Choroid plexus epithelial cell (primary cell): ENCODE results near the gene INPP5A.
"Not testable (repeated sequence)": the region's sequence is repeated elsewhere in the genome, so short reads cannot be mapped to it uniquely, and the experiment has no call there.

ENCODE experiments used
- DNase-seq: peaks from one replicate; pipeline ENCODE4 v3.0.0-alpha.2; 2010; ENCODE audit warnings: low read depth
- H3K4me3 ChIP-seq: 2 replicates; pipeline ENCODE4 v1.5.1; 2011; ENCODE audit warnings: low read depth, mild to moderate bottlenecking, control low read depth, low read length, moderate library complexity
- CTCF ChIP-seq: conservative IDR thresholded peaks from 2 replicates; pipeline ENCODE4 v1.5.1; 2011; ENCODE audit warnings: low read depth, mild to moderate bottlenecking, control low read depth, inconsistent platforms, low read length, moderate library complexity

The INPP5A gene

GRCh38 chr10:132739225-132739613, 201.6 kb downstream of the INPP5A start:
- H3K4me3 ChIP-seq, result no peak overlapping the region
- TF ChIP-seq CTCF, result no peak
- no peak for DNase-seq

- no peak overlapping the region for H3K4me3 ChIP-seq
- DNase-seq, result no peak
- TF ChIP-seq CTCF, result no peak
These were observed 203.0 kb downstream of the INPP5A start for GRCh38 chr10:132740588-132740987.

GRCh38 chr10:132742167-132742836, 204.7 kb downstream of the INPP5A start:
- no peak for DNase-seq
- TF ChIP-seq CTCF, result no peak
- H3K4me3 ChIP-seq, result no peak overlapping the region

GRCh38 chr10:132742837-132743194, 205.2 kb downstream of the INPP5A start:
- peak; percentile 12 for DNase-seq
- TF ChIP-seq CTCF, result no peak
- H3K4me3 ChIP-seq, result no peak overlapping the region

GRCh38 chr10:132743196-132743924, 205.8 kb downstream of the INPP5A start:
- DNase-seq, result peak; percentile 85
- H3K4me3 ChIP-seq, result not testable (repeated sequence)

GRCh38 chr10:132743925-132744490, 206.4 kb downstream of the INPP5A start:
- TF ChIP-seq CTCF, result no peak
- DNase-seq, result peak; percentile 48
- H3K4me3 ChIP-seq, result no peak overlapping the region

- TF ChIP-seq CTCF, result no peak
- DNase-seq, result no peak
- H3K4me3 ChIP-seq, result no peak overlapping the region
These were observed 207.3 kb downstream of the INPP5A start for GRCh38 chr10:132744839-132745238.
